ENCODE measurements around the gene MYLK3.
"Not testable (repeated sequence)": the region's sequence is repeated elsewhere in the genome, so short reads cannot be mapped to it uniquely, and the experiment has no call there.

- not testable (repeated sequence) for TF ChIP-seq CTCF (IDR thresholded peaks at IDR 0.05); POLR2AphosphoS5 (IDR thresholded peaks at IDR 0.05; ENCODE audit: insufficient read depth in 1 of 2, low read depth in 1 of 2)
Measured at GRCh38 chr16:46681867-46682266, 66.3 kb downstream of the MYLK3 start.

Data from vagina (tissue), 2 donors.